Urinary bladder (tissue), 4 donors: ENCODE measurements around the gene LARGE1. TPM values are rescaled to one million over a fixed set of nuclear protein-coding genes. Genes with fewer than 3 reads are reported as not detected.

Source experiments
- DNase-seq: peaks from one replicate; pipeline ENCODE4 v3.0.0-alpha.2; 2015; ENCODE audit errors: extremely low spot score
- H3K27ac ChIP-seq: one replicate; pipeline ENCODE4 v1.5.1; 2013; ENCODE audit warnings: low read depth, mild to moderate bottlenecking, moderate library complexity
- H3K36me3 ChIP-seq: one replicate; pipeline ENCODE4 v1.6.1; 2013; ENCODE audit warnings: mild to moderate bottlenecking, moderate library complexity; ENCODE audit not compliant: insufficient read depth
- H3K4me1 ChIP-seq: one replicate; pipeline ENCODE4 v1.6.1; 2013; ENCODE audit warnings: mild to moderate bottlenecking, moderate library complexity; ENCODE audit not compliant: insufficient read depth
- H3K4me3 ChIP-seq: one replicate; pipeline ENCODE4 v1.5.1; 2013; ENCODE audit warnings: low read depth, low read length
- WGBS: extraction: QIAGEN DNeasy Blood & Tissue Kit; methylation state at CpG from one replicate; pipeline ENCODE4 v1.1.7; 2013; 5-methylcytosine and 5-hydroxymethylcytosine counted together
- polyA plus RNA-seq: library from polyadenylated mRNA; stranded (reverse); fragments of 200-250 nt; gene quantifications from one replicate; pipeline ENCODE4 v1.2.3, GENCODE V29; 2013
- small RNA-seq: library from RNA; depleted of rRNA; stranded (forward); fragments of <200 nt; gene quantifications from one replicate; pipeline ENCODE3, GENCODE V24; 2014
- total RNA-seq: library from RNA; depleted of rRNA; stranded (reverse); fragments of >200 nt; gene quantifications from one replicate; pipeline ENCODE4 v1.2.3, GENCODE V29; 2014
- donor health status: healthy with polysubstance abuse.
- donor health status: healthy.

Gene LARGE1
- total and polyA plus RNA-seq, 2 donors: 27.9 to 34.5 TPM

GRCh38 chr22:33224841-33225240, 695.4 kb downstream of the LARGE1 start:
- Histone ChIP-seq H3K27ac (no peak overlapping the region), H3K4me1 (no peaks in the 10 kb centered on the region), H3K4me3 (no peak overlapping the region), H3K36me3 (no peaks in the 10 kb centered on the region)
- 86% methylated on average over 4 of the region's 4 CpGs for WGBS
- DNase-seq: no peak

Small RNA genes lying within 50 kb of the gene (small RNA-seq; reads per million reads assigned to genes)
- not detected for gene MIR4764
- not detected for gene SNORA50B
